Liver (tissue), 3 donors: ENCODE measurements around the gene INTS6.

Experiments used
- EGR1 ChIP-seq, 2 donors: IDR thresholded peaks; 2 replicates each; pipeline ENCODE4 v1.6.1; 2016 to 2018; ENCODE audit warnings: antibody characterized with exemption in 2 of 2, low read depth in 2 of 2
- GABPA ChIP-seq, 2 donors: IDR thresholded peaks in 1 of 2; conservative IDR thresholded peaks in 1 of 2; 2 replicates each; pipeline ENCODE4 v1.6.1; 2016; ENCODE audit warnings: antibody characterized with exemption in 2 of 2, mild to moderate bottlenecking in 1 of 2, moderate library complexity in 1 of 2
- JUND ChIP-seq, 2 donors: IDR thresholded peaks; 2 replicates each; pipeline ENCODE4 v1.6.1; 2016; ENCODE audit warnings: antibody characterized with exemption in 2 of 2
- REST ChIP-seq: IDR thresholded peaks from 2 replicates; pipeline ENCODE4 v1.6.1; 2016; ENCODE audit warnings: antibody characterized with exemption, mild to moderate bottlenecking
- SP1 ChIP-seq: IDR thresholded peaks from 2 replicates; pipeline ENCODE4 v1.6.1; 2018; ENCODE audit warnings: antibody characterized with exemption, mild to moderate bottlenecking
- TAF1 ChIP-seq: conservative IDR thresholded peaks from 2 replicates; pipeline ENCODE4 v1.6.1; 2016; ENCODE audit warnings: antibody characterized with exemption, mild to moderate bottlenecking
- YY1 ChIP-seq: IDR thresholded peaks from 2 replicates; pipeline ENCODE4 v1.6.1; 2016; ENCODE audit warnings: antibody characterized with exemption, mild to moderate bottlenecking
- TF ChIP-seq, protein P1 (sequence below): fragments of 150-350 bp; IDR thresholded peaks from 2 replicates; pipeline ENCODE4 v1.5.1; 2017; ENCODE audit warnings: improper control_type of control experiment, low read depth, low read length; ENCODE audit not compliant: missing input control
- TF ChIP-seq, protein P2 (sequence below): IDR thresholded peaks from 2 replicates; pipeline ENCODE4 v1.6.1; 2016; ENCODE audit warnings: antibody characterized with exemption
- TF ChIP-seq, protein P3 (sequence below): IDR thresholded peaks from 2 replicates; pipeline ENCODE4 v1.6.1; 2016; ENCODE audit warnings: antibody characterized with exemption
- donor health status: healthy.
- donor health status: healthy.

DNA sequence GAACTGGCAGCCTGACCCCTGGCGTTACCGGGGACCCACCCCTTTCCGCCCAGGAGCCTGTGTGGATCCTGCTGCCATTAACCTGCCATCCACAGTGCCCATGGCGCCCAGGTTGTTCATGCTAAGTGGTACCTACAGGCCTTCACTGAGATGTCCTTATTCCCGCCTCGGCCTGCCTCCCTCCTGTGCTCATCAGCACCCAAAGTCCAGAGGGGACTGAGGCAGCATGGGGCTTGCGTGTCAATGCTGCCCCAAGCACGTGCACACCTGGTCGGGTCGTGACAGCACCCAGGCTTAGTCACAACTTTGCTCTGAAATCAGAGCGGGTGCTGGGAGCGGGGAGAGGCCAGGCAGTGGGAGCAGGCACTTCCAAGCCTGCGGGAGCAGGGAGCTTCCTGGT, 3.7 kb upstream of the INTS6 start:
- TF ChIP-seq, protein P1, sequence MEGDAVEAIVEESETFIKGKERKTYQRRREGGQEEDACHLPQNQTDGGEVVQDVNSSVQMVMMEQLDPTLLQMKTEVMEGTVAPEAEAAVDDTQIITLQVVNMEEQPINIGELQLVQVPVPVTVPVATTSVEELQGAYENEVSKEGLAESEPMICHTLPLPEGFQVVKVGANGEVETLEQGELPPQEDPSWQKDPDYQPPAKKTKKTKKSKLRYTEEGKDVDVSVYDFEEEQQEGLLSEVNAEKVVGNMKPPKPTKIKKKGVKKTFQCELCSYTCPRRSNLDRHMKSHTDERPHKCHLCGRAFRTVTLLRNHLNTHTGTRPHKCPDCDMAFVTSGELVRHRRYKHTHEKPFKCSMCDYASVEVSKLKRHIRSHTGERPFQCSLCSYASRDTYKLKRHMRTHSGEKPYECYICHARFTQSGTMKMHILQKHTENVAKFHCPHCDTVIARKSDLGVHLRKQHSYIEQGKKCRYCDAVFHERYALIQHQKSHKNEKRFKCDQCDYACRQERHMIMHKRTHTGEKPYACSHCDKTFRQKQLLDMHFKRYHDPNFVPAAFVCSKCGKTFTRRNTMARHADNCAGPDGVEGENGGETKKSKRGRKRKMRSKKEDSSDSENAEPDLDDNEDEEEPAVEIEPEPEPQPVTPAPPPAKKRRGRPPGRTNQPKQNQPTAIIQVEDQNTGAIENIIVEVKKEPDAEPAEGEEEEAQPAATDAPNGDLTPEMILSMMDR: no peak
- TF ChIP-seq GABPA (IDR thresholded peaks at IDR 0.05 in 1 of 2, conservative IDR thresholded peaks at IDR 0.05 in 1 of 2) (no peak), YY1 (no peak), JUND (IDR thresholded peaks at IDR 0.05) (no peak), EGR1 (IDR thresholded peaks at IDR 0.05; ENCODE audit: low read depth in 2 of 2) (no peak), REST (no peak), SP1 (no peak), TAF1 (no peak)
- TF ChIP-seq, protein P2, sequence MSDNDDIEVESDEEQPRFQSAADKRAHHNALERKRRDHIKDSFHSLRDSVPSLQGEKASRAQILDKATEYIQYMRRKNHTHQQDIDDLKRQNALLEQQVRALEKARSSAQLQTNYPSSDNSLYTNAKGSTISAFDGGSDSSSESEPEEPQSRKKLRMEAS: no peak
- TF ChIP-seq, protein P3, sequence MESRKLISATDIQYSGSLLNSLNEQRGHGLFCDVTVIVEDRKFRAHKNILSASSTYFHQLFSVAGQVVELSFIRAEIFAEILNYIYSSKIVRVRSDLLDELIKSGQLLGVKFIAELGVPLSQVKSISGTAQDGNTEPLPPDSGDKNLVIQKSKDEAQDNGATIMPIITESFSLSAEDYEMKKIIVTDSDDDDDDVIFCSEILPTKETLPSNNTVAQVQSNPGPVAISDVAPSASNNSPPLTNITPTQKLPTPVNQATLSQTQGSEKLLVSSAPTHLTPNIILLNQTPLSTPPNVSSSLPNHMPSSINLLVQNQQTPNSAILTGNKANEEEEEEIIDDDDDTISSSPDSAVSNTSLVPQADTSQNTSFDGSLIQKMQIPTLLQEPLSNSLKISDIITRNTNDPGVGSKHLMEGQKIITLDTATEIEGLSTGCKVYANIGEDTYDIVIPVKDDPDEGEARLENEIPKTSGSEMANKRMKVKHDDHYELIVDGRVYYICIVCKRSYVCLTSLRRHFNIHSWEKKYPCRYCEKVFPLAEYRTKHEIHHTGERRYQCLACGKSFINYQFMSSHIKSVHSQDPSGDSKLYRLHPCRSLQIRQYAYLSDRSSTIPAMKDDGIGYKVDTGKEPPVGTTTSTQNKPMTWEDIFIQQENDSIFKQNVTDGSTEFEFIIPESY: no peak
